BJ (cell line): ENCODE measurements around the gene CIB4. TPM values are rescaled to one million over a fixed set of nuclear protein-coding genes. Genes with fewer than 3 reads are reported as not detected.

ENCODE experiments used
- CTCF ChIA-PET: fragments of 350-600 bp; formaldehyde crosslinking; extraction: SDS; loops from one replicate; lab custom pipeline; 2021; ENCODE audit warnings: antibody characterized with exemption, inconsistent platforms; lab: Yijun Ruan, JAX
- POLR2A ChIA-PET: fragments of 300-600 bp; sonication (Branson Sonifier 250); formaldehyde crosslinking; extraction: SDS; loops from one replicate; lab custom pipeline; 2021; ENCODE audit warnings: antibody characterized with exemption; lab: Charles Lee
- DNase-seq: peaks from one replicate; pipeline ENCODE4 v3.0.0-alpha.2; 2011; ENCODE audit warnings: low read depth
- H3K27me3 ChIP-seq: 2 replicates; pipeline ENCODE4 v1.6.0; 2011; ENCODE audit warnings: low read length; ENCODE audit not compliant: control insufficient read depth, insufficient read depth
- H3K36me3 ChIP-seq: 2 replicates; pipeline ENCODE4 v1.5.1; 2011; ENCODE audit warnings: low read length; ENCODE audit not compliant: control insufficient read depth, insufficient read depth
- H3K4me3 ChIP-seq: 2 replicates; pipeline ENCODE4 v1.5.1; 2011; ENCODE audit warnings: low read depth, mild to moderate bottlenecking, control low read depth, low read length
- polyA plus RNA-seq: library from polyadenylated mRNA; depleted of rRNA; stranded (reverse); fragments of >200 nt; gene quantifications from 2 replicates; pipeline ENCODE4 v1.2.3, GENCODE V29; 2011
- TF ChIP-seq, protein P1 (sequence below): IDR thresholded peaks from 2 replicates; pipeline ENCODE4 v1.5.1; 2011; ENCODE audit warnings: low read depth, mild to moderate bottlenecking, control low read depth, inconsistent platforms, low read length, moderate library complexity; ENCODE audit not compliant: insufficient read depth

The CIB4 gene
- polyA plus RNA-seq, 1 experiment = not detected

DNA sequence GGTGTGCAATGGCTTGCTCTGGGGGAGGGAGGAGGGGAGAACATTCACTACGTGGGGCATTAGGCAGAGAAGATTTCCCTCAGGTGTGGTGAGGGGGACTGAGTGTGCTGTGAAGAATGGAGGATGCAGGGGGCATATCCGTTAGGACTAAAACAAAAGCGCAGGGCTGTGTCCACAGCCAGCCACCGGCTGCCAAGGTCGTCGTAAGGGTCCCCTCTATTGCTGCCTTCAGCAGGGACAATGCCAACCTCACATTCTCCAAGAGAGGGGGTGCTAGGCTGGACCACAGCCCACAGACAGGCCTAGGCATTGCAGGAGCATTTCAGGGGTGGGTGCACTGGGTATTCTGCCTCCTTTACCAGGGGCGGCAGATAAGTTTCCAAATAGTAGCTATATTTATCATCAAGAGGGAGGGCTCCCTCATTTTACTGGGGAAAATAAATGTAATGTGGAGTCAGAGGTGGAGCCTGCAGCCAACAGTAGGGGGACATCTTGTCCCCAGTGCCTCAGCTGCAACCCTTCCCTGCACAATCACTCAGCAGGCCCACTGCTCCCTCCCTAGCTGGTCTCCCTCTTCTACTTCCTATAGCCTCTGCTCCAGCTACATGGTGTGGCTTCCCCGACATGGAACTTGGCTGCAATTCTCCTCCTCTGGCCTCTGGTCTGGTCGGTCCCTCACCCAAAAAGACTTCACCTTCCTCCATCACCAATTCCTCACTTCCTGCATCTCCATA lies 88.4 kb downstream of the CIB4 start:
- no peak for DNase-seq
- Histone ChIP-seq H3K36me3 (no peaks in the 10 kb centered on the region), H3K27me3 (peaks cover 18% of the 10 kb centered on the region), H3K4me3 (no peak overlapping the region)
- ChIA-PET POLR2A (no interaction called here), CTCF (interaction anchor here (0.9 kb wide), 1 partner anchor 25 kb away, joined by 3 read pairs; no protein-coding TSS in a partner anchor)
- TF ChIP-seq, protein P1, sequence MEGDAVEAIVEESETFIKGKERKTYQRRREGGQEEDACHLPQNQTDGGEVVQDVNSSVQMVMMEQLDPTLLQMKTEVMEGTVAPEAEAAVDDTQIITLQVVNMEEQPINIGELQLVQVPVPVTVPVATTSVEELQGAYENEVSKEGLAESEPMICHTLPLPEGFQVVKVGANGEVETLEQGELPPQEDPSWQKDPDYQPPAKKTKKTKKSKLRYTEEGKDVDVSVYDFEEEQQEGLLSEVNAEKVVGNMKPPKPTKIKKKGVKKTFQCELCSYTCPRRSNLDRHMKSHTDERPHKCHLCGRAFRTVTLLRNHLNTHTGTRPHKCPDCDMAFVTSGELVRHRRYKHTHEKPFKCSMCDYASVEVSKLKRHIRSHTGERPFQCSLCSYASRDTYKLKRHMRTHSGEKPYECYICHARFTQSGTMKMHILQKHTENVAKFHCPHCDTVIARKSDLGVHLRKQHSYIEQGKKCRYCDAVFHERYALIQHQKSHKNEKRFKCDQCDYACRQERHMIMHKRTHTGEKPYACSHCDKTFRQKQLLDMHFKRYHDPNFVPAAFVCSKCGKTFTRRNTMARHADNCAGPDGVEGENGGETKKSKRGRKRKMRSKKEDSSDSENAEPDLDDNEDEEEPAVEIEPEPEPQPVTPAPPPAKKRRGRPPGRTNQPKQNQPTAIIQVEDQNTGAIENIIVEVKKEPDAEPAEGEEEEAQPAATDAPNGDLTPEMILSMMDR = no peak

DNA sequence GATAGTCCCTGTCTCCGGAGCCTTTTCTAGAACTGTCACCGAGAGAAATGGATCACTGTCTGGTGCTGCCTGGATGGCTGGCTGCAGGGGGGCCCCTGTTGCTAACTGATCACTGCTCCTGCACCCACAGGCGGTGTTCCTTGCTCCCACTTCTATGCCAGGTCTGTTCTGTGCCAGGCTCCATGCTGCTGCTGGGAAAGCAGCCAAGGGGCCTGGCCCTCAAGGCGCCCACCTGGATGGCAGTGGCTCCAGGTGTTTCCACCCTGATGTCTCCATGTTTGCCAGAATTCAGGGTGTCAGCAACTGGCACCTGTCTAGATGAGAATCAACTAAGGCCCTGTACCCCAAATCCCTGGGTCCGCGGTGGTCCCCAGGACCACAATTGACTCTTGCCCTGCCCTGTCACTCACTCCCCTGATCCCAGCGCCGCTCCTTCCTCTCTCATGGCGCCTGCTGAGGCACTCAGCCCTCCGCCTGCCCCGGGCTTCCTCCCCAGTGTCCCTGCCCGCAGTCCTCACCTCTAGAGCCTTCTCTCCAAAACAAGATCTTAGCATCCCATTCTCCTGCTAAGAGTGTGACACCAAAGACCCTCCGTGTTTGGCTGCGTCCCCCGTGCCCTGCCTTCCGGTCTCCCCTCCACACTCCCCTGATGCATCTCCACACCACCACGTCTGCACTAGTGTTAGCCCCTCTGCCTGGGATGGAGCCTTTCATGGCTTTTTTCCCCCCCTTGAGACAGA lies 90.7 kb downstream of the CIB4 start:
- H3K4me3 ChIP-seq = no peak overlapping the region
- ChIA-PET CTCF (no interaction called here), POLR2A (no interaction called here)
- H3K36me3 ChIP-seq = no peaks in the 10 kb centered on the region
- peaks cover 3% of the 10 kb centered on the region for H3K27me3 ChIP-seq
- no peak for DNase-seq
- TF ChIP-seq, protein P1 = no peak

DNA sequence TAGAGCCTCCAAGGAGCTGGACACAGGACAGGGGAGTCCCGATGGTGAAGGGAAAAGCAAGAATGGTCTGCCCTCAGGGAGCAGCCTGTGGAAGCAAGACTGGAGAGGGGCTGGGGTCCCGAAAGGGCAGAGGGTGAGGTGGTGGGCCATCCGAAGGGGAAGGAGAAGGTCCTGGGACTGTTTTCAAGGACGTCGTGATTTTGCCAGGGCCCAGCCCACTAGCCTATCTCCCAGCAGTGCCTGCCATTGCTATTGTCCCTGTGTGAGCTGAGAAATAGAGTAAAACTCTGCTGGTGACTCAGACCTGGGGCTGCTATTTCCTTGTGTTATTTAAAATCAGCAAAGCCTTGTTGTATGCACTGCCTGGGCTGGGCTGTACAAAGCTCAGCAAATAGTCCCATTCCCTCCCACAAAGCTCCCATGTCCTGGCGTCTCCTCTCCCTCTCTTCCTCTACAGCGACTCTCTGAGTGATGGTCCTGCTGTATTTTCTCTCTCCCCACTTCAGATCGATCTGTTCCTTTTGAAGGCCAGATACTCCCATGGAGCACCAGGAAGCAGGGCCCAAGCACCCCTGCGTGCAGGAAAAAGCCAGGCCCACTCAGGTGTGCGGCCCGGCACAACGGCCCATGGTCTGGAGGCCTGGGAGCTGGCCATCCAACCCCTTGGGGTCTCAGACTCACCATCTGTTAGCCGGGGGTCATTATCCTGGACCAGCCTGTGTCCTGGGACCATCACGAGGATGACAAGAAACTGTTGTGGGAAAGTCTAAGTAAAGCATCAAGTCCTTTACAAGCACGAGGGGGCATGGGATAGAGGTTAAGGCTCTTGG lies 98.3 kb downstream of the CIB4 start:
- Histone ChIP-seq H3K36me3 (no peaks in the 10 kb centered on the region), H3K4me3 (no peak overlapping the region), H3K27me3 (peaks cover 11% of the 10 kb centered on the region)
- no peak for DNase-seq
- TF ChIP-seq, protein P1 = no peak
- CTCF ChIA-PET = interaction anchor here (0.9 to 3.4 kb wide), 4 partner anchors 15 to 40 kb away, joined by 3 to 12 read pairs (median 6); no protein-coding TSS in a partner anchor
- POLR2A ChIA-PET = no interaction called here

DNA sequence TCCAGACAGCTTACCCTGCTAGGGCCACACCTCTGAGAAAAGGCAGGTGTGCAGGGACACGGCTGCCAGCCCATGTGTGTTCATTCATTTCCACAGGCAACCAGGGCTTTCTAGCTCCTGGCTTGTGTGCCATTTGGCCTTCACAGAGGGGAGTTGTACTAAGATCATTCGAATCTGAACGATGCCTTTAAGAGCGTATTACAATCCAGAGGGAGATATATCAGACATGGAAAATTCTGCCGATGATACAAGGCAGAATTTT lies 99.0 kb downstream of the CIB4 start:
- CTCF ChIA-PET = interaction anchor here (1.3 to 3.4 kb wide), 4 partner anchors 9 to 40 kb away, joined by 3 to 12 read pairs (median 5); no protein-coding TSS in a partner anchor
- DNase-seq = no peak
- TF ChIP-seq, protein P1 = no peak

More for the DNA sequence above, 99.0 kb downstream of the CIB4 start:
- POLR2A ChIA-PET = no interaction called here
- Histone ChIP-seq H3K4me3 (no peak overlapping the region), H3K36me3 (no peaks in the 10 kb centered on the region), H3K27me3 (peaks cover 11% of the 10 kb centered on the region)
